GM19351 (cell line): ENCODE data around the gene CCDC192.

ENCODE experiments used
- ATAC-seq: cut with Tn5 transposase; IDR thresholded peaks from one replicate; pipeline ENCODE4 v1.9.1; 2021; ENCODE audit warnings: mild to moderate bottlenecking, moderate library complexity; ENCODE audit not compliant: unreplicated experiment

CCDC192 gene

GRCh38 chr5:127970081-127970480 lies 266.9 kb downstream of the CCDC192 start:
- ATAC-seq: no peak

GRCh38 chr5:127970854-127971425 lies 267.7 kb downstream of the CCDC192 start:
- ATAC-seq: no peak

DNA sequence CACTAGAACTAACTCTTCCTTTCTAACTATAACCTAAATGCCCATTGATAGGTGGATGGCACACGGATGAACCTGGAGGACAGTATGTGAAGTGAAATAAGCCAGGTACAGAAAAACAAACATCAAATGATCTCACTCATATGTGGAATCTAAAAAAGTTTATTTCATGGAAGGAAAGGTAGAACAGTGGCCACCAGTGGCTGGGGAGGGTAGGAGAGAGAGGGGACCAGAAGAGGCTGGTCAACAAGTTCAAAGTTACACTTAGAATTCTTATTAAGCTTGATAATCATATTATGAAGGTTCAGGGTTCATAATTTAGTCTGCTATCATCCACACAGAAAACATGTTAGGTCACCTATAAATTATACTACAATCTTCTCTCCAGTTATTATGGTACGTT lies 272.8 kb downstream of the CCDC192 start:
- no peak for ATAC-seq

GRCh38 chr5:127976525-127976924 lies 273.3 kb downstream of the CCDC192 start:
- no peak for ATAC-seq

- ATAC-seq: no peak
Measured at GRCh38 chr5:127976991-127977717, 274.0 kb downstream of the CCDC192 start.

- ATAC-seq: no peak
Measured at GRCh38 chr5:127978738-127979300, 275.6 kb downstream of the CCDC192 start.

DNA sequence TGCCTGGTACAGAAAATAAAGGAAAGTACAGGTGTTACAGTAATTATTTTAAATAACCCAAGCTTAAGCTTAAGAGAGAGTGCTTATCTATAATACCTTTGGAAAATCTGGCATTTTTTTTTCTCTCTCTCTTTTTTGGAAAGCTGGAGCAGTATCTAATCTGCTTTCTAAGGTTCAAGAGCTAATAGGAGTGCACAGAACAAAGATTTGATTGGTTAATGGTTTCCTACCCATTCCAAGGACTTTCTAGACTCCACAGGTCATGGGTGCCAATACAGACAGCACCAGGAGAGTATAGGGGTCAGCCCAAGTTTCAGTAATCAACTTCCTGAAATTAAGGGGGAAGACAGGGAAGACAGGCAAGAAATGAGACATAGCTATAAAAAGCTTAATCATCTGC lies 276.3 kb downstream of the CCDC192 start:
- no peak for ATAC-seq

- no peak for ATAC-seq
Measured at GRCh38 chr5:127980843-127981242, 277.7 kb downstream of the CCDC192 start.

DNA sequence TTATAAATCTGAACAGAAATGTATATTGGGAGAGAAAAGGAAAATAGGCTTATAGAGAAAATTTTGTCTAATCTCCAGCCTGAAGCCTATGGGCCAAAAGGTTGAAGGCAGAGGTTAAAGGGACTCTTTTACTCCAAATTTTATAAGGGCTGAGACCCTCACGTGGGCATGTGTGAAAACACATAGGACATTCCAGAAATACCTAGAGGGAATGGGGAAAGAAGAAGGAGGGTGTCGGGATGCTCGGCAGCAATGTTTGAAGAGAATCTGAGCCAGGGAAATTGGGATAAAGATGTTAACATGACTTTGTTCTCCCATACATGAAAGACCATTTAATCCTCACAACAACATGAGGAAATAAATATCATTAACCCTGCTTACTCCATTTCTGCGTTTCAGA lies 278.3 kb downstream of the CCDC192 start:
- no peak for ATAC-seq

- no peak for ATAC-seq
Measured at GRCh38 chr5:127985811-127986325, 282.7 kb downstream of the CCDC192 start.

GRCh38 chr5:127987354-127988145 lies 284.4 kb downstream of the CCDC192 start:
- ATAC-seq: no peak

DNA sequence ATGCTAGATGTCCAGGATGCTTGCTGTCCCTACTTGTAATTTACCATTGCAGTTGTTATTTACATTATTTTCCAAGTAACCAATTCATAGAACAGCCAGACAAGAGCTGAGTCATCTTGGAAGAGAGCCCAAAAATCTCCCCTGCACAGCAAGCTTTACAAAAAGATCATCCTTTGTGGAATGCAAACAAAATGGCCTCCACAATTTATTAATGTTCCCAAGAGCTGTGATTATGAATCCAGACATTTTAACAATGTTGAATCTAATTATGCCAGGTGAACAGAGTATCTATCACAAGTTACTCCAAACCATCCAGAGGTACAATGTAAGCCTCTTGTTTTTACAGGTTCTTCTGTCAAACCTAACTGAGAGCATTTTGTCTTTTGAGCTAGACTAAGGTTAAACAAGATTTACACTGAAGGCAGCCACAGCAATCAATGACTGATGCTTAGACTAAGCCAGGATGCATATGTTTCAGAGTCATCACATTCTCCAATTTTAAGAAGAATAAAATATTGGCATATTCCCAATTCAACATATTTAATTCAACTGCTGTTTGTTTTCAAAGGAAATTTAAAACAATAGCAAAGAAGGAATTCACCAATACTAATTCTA lies 285.1 kb downstream of the CCDC192 start:
- no peak for ATAC-seq
